Measurements from ENCODE around the gene SVIL.

DNA sequence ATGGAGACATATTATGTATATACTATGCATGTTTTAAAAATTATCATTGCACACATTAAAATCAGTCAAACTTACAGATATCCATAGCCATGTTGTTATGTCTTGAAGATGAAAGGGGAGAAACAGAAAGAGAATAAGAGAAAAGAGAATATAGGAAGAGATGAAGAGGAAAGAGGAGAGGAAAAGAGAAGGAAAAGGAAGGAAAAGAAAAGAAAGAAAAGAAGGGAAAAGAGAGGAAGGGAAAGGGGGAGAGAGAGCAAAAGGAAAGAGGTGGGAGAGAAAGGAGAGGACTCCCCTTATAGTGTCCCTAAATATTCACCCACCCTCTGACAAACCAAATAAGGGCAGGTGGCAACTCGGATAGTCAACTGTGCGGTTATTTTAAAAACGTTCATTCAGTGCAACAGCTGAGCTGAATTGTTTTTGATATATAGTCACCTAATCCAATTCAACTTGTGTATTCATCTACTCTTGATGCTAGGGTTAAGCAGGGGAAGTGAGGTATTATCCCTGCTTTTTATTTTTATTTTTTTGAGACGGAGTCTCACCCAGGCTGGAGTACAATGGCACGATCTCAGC is 14.6 kb downstream of the SVIL start:
- TF ChIP-seq, protein P1, sequence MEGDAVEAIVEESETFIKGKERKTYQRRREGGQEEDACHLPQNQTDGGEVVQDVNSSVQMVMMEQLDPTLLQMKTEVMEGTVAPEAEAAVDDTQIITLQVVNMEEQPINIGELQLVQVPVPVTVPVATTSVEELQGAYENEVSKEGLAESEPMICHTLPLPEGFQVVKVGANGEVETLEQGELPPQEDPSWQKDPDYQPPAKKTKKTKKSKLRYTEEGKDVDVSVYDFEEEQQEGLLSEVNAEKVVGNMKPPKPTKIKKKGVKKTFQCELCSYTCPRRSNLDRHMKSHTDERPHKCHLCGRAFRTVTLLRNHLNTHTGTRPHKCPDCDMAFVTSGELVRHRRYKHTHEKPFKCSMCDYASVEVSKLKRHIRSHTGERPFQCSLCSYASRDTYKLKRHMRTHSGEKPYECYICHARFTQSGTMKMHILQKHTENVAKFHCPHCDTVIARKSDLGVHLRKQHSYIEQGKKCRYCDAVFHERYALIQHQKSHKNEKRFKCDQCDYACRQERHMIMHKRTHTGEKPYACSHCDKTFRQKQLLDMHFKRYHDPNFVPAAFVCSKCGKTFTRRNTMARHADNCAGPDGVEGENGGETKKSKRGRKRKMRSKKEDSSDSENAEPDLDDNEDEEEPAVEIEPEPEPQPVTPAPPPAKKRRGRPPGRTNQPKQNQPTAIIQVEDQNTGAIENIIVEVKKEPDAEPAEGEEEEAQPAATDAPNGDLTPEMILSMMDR (IDR thresholded peaks at IDR 0.05; ENCODE audit: low read length), result no peak
- TF ChIP-seq EZH2 (IDR thresholded peaks at IDR 0.05; ENCODE audit: borderline replicate concordance, low read length), result no peak

All from OCI-LY1 (cell line).